ENCODE measurements around the gene SMKR1. TPM values are rescaled to one million over a fixed set of nuclear protein-coding genes. Genes with fewer than 3 reads are reported as not detected.

The SMKR1 gene
- total RNA-seq, 4 donors from 2014 or later, result 0.32 to 0.42 TPM; not detected in 2

DNA sequence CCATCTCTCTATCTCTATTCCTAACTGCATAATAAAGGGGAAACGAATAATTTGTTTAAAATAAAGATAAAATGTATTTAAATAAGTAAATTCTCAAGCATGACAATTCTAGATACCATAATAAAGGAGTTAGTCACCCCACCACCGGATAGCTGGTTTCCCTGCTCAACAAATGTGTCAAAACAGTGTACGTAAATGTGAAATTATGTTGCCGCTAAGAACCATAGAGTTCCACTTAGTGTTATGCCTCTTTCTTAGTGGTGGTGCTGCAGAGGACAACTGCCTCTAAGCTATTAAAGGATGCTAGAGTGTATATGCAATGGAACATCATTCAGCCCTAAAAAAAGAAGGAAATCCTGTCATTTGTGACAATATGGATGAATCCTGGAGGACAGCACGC lies 42.4 kb downstream of the SMKR1 start:
- no peak for DNase-seq (ENCODE audit: low spot score in 2 of 2)
- intact Hi-C loops (cut with DNase I; ENCODE audit: low total_unique reads), result no loop called here
- no peak for TF ChIP-seq POLR2A (IDR thresholded peaks at IDR 0.05)
- TF ChIP-seq, protein P1, sequence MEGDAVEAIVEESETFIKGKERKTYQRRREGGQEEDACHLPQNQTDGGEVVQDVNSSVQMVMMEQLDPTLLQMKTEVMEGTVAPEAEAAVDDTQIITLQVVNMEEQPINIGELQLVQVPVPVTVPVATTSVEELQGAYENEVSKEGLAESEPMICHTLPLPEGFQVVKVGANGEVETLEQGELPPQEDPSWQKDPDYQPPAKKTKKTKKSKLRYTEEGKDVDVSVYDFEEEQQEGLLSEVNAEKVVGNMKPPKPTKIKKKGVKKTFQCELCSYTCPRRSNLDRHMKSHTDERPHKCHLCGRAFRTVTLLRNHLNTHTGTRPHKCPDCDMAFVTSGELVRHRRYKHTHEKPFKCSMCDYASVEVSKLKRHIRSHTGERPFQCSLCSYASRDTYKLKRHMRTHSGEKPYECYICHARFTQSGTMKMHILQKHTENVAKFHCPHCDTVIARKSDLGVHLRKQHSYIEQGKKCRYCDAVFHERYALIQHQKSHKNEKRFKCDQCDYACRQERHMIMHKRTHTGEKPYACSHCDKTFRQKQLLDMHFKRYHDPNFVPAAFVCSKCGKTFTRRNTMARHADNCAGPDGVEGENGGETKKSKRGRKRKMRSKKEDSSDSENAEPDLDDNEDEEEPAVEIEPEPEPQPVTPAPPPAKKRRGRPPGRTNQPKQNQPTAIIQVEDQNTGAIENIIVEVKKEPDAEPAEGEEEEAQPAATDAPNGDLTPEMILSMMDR (IDR thresholded peaks at IDR 0.05), result no peak
- WGBS, 2 donors, result 87 to 88% methylated on average over 5 of the region's 5 CpGs
- H3K4me3 ChIP-seq (ENCODE audit: low read depth, poor library complexity, severe bottlenecking), result no peak overlapping the region

DNA sequence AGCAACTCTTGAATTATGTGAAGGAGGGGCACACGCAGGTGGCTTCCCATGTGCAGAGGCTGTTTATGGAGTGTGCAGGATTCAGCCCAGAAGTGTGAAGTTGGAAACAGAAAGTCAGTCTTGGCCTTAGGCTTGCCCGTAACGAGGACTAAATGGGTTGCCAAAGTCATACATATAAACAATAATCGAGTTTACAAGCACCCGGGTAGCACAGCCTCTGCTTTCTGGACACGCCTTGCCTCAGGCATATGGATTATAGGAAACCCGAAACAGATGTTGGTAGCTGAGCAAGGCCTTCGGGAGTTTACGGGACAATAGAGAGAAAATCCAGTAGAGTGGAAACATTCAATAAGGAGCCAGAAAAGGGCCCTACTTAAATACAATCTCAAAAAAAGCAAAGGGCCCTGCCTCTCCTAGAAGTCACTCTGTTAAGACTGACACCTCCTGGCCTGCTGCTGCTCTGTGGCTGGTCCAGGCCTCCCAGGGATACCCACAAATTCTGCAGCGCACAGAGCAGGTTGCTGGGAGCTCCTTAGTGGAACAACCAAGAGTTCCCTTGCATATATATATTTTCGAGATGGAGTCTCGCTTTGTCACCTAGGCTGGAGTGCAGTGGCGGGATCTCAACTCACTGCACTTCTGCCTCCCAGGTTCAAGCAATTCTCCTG lies 48.5 kb downstream of the SMKR1 start:
- no peak for TF ChIP-seq POLR2A (IDR thresholded peaks at IDR 0.05)
- TF ChIP-seq, protein P1 (IDR thresholded peaks at IDR 0.05), result no peak
- H3K4me3 ChIP-seq (ENCODE audit: low read depth, poor library complexity, severe bottlenecking), result no peak overlapping the region
- intact Hi-C loops (cut with DNase I; ENCODE audit: low total_unique reads), result no loop called here
- 46 to 50% methylated on average over 13 of the region's 13 CpGs for WGBS, 2 donors
- no peak for DNase-seq (ENCODE audit: low spot score in 2 of 2)

DNA sequence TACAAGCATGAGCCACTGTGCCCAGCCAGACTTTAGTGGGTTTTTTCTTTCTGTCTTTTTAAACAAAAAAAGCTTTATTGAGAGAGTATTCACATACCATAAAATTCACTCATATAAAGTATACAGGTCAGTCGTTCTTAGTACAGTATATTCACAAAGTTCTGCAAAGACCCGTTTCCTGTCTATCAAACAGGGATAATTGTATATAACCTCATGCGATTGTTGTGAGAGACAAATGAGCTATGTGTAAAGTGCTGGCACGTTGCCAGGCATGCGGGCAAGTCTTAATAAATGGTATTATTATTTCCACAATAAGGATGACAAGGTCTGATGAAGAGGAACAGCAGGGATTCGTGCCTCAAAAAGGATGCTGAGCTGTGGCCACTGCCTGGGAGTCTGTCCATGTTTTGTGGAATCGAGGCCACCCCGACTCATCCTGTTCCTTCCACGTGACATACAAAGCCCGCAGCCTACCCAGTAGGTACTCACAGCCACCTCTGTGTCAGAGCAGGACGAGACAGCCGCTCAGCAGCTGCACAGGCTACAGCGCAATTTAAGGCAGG lies 51.6 kb downstream of the SMKR1 start:
- no peak overlapping the region for H3K4me3 ChIP-seq (ENCODE audit: low read depth, poor library complexity, severe bottlenecking)
- 24 to 38% methylated on average over 13 of the region's 13 CpGs for WGBS, 2 donors
- intact Hi-C loops (cut with DNase I; ENCODE audit: low total_unique reads), result no loop called here
- no peak for DNase-seq (ENCODE audit: low spot score in 2 of 2)
- TF ChIP-seq, protein P1 (IDR thresholded peaks at IDR 0.05), result no peak
- no peak for TF ChIP-seq POLR2A (IDR thresholded peaks at IDR 0.05)

DNA sequence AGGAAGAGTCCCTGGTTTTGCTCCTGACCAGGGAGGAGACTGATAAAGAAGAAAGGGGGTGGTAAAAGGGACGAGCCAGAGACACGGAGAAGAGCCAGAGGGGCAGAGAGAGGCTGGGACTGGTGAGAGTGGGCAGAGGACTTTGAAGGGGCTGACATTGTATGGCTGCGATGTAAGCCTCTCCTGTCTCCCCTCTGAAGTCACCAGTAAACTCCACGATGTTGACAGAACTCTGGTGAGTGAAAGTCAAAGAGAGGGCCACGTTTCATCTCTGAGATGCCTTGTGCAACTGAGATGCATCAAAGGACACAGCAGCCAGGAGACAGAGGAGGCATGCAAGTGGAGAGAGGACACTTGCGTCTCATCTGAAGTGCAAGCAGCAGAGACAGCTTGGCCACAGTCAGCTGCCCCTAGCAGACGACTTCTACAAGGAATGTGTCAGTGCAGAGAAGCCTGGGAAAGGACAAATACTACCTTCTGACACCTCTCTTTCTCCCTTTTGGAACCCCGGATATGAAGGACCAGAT lies 54.3 kb downstream of the SMKR1 start:
- no peak for DNase-seq (ENCODE audit: low spot score in 2 of 2)
- TF ChIP-seq, protein P1 (IDR thresholded peaks at IDR 0.05), result no peak
- TF ChIP-seq POLR2A (IDR thresholded peaks at IDR 0.05), result no peak
- no peak overlapping the region for H3K4me3 ChIP-seq (ENCODE audit: low read depth, poor library complexity, severe bottlenecking)
- intact Hi-C loops (cut with DNase I; ENCODE audit: low total_unique reads), result no loop called here
- WGBS, 2 donors, result 58 to 63% methylated on average over 8 of the region's 8 CpGs

DNA sequence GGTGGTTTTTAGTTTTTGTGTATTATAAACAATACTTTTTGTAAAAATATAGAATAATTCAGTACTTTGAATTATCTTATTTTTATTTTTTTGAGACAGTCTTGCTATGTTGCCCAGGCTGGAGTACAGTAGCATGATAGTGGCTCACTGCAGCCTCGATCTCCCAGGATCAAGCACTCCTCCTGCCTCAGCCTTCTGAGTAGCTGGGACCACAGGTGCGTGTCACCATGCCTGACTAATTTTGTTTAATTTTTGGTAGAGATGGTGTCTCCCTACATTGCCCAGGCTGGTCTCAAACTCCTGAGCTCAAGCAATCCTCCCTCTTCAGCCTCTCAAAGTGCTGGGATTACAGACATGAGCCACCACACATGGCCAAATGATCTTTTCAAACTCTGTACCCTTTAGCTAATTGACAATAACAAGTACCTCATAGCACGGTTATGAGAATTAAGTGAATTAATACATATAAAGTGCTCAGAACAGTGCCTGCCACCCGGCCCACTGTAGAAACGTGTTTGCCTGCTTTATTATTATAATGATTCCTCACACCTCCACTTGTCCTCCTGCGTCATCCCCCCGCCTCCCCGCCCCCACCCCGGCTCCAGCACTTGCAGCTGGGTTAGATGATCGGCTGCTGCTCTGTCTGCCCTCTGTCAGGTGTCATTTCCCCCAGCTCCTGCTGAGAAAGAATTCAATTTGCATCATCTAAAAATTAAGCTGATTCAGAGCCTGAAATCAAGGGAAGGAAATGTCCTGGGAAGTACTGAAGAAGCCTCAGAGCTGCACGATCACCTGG lies 55.6 kb downstream of the SMKR1 start:
- intact Hi-C loops (cut with DNase I; ENCODE audit: low total_unique reads), result no loop called here
- no peak overlapping the region for H3K4me3 ChIP-seq (ENCODE audit: low read depth, poor library complexity, severe bottlenecking)
- 54 to 57% methylated on average over 11 of the region's 11 CpGs for WGBS, 2 donors
- TF ChIP-seq, protein P1 (IDR thresholded peaks at IDR 0.05), result no peak
- no peak for TF ChIP-seq POLR2A (IDR thresholded peaks at IDR 0.05)
- no peak for DNase-seq (ENCODE audit: low spot score in 2 of 2)

Measured in lower leg skin (tissue), 4 donors.